Coronary artery (tissue), 2 donors: ENCODE data around the gene SPINT2.

Source experiments
- DNase-seq: peaks from one replicate; pipeline ENCODE4 v3.0.0-alpha.2; 2017; ENCODE audit warnings: low spot score
- H3K27ac ChIP-seq, 2 donors: fragments of 200-600 bp; sonication (generic); one replicate each; pipeline ENCODE4 v1.5.1; 2016 to 2019
- H3K4me3 ChIP-seq: fragments of 200-600 bp; sonication (generic); 2 replicates; pipeline ENCODE4 v1.5.1; 2016; ENCODE audit warnings: mild to moderate bottlenecking, moderate library complexity
- CTCF ChIP-seq: fragments of 200-600 bp; sonication (generic); IDR thresholded peaks from one replicate; pipeline ENCODE4 v1.5.1; 2019; ENCODE audit warnings: antibody characterized with exemption

SPINT2 gene

DNA sequence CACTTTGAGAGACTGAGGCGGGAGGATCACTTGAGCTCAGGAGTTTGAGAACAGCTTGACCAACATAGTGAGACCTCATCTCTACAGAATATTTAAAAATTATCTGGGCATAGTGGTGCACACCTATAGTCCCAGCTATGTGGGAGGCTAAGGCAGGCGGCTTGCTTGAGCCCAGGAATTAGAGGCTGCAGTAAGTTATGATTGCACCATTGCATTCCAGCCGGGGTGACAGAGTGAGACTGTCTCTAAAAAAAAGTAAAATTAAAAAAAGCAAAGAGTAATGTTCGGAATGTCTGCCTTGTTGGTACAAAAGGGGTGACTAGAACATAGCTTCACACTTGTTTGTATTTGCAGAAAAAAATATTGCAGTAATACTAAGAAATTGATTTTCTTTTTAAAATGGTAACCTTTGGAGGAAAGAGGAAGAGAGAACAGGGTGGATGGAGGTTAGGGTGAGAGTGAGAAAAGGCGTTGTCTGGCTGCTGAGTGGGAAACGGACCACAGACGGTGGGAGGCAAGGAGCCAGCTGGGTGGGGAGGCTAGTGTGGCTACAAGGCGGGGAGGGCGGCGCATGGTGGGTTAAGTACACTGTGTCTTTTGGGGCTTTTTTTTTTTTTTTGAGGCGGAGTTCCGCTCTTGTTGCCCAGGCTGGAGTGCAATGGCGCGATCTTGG, 18.4 kb upstream of the SPINT2 start:
- H3K4me3 ChIP-seq: peak overlapping the region; percentile 44
- H3K27ac ChIP-seq: peak overlapping the region; percentile 84 to 93
- TF ChIP-seq CTCF: no peak
- DNase-seq: no peak

DNA sequence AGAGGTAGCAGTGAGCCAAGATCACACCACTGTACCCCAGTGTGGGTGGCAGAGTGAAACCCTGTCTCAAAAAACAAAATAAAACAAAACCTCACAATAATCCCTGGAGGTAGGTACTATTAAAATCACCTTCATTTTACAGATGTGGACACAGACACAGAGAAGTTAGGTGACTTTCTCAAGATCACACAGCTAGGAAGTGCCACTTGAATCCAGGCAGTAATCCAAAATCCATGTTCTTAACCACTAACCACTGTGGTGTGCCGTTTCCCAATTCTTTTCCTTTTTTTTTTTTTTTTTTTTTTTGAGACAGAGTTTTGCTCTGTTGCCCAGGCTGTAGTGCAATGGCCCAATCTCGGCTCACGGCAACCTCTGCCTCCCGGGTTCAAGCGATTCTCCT, 17.2 kb upstream of the SPINT2 start:
- Histone ChIP-seq H3K27ac (peak overlapping the region; percentile 84 to 93), H3K4me3 (peak overlapping the region; percentile 44)
- no peak for TF ChIP-seq CTCF
- no peak for DNase-seq

- DNase-seq: no peak
- H3K4me3 ChIP-seq: no peak overlapping the region
- no peak for TF ChIP-seq CTCF
- H3K27ac ChIP-seq: peak overlapping the region; percentile 84 to 93
Observed at GRCh38 chr19:38247734-38248268, 16.6 kb upstream of the SPINT2 start.

DNA sequence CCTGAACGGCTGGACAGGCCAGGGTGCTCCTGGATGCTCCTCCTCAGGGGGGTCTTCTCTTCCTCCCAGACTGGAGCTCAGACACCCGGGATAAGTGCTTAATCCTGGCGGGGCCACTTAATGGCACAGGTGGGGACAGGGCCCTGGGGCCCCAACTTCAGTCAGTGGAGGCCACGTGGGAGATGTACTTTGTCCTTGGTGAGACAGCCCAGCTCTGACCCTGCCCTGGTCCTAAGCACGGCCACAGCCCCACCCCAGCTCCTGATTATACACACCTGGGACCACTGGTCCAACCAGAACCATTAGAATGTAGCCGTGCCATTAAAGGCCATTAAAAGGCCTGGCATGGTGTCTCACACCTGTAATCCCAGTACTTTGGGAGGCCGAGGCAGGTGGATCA, 16.0 kb upstream of the SPINT2 start:
- no peak for DNase-seq
- Histone ChIP-seq H3K4me3 (no peak overlapping the region), H3K27ac (peak overlapping the region; percentile 84 to 93)
- TF ChIP-seq CTCF: no peak

GRCh38 chr19:38250428-38250820, 13.9 kb upstream of the SPINT2 start:
- Histone ChIP-seq H3K27ac (peak overlapping the region; percentile 85 to 97), H3K4me3 (peak overlapping the region; percentile 82)
- no peak for DNase-seq
- TF ChIP-seq CTCF: no peak

DNA sequence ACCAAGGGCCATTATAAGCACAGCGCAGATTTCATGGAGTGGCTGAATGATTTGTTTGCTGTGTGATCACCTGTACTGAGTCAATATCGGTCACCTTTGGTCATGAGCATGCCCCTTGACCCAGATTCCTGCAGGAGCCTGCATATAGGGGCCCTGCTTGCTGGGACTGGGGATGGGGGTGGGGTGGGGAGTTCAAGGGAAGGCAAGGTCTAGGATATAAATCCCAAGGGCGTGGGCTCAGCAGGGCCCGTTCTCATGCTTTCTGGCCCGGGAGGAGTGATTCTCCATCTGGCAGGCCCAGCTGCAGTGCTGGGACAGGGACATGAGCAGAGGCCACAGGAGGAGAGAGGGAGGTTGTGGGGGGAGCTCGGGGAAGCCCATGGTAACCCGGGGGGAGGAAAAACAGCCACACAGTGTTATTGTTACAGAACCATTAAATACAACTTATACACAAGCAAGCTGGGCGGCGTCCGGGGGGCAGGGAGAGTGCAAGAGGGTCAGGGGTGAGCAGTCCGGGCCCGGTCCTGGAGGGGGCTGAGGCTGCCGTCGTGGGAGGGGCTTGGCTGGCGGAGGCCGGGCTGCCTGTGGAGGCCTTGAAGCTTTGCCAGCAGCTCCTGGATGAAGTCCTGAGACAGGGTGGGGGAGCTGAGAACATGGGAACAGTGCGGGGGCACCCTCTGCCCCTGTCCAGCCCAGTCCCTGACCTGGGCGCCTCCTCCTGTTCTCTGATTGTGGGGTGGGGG, 13.4 kb upstream of the SPINT2 start:
- peak overlapping the region; percentile 82 for H3K4me3 ChIP-seq
- TF ChIP-seq CTCF: no peak

More for the DNA sequence above, 13.4 kb upstream of the SPINT2 start:
- peak overlapping the region; percentile 85 to 97 for H3K27ac ChIP-seq
- peak; percentile 91 for DNase-seq
